ENCODE results near the gene WBP2. TPM values are rescaled to one million over a fixed set of nuclear protein-coding genes. Genes with fewer than 3 reads are reported as not detected.
A peak's percentile ranks its signal among the peaks of the same experiment; 100 is the strongest.
"Not testable (repeated sequence)": the region's sequence is repeated elsewhere in the genome, so short reads cannot be mapped to it uniquely, and the experiment has no call there.

WBP2 gene
- total RNA-seq, 4 donors from 2014 or later = 129 to 259 (median 148) TPM

- intact Hi-C loops (cut with DNase I; ENCODE audit: low total_unique reads) (no loop called here), in situ Hi-C loops (cut with MboI; ENCODE audit: low sequenced_read_pairs in 4 of 4) (loop anchor here in 1 of 4 donors (25.0 kb wide), 1 partner anchor 112 kb away; the partner anchor contains the start of gene GALK1)
- H3K9me3 ChIP-seq = no peaks in the 10 kb centered on the region
- no peaks in the 10 kb centered on the region for H3K36me3 ChIP-seq
- no peaks in the 10 kb centered on the region for H3K27me3 ChIP-seq
- peaks cover 44 to 49% of the 10 kb centered on the region in 2 donors for H3K4me1 ChIP-seq
- no peak overlapping the region for H3K4me3 ChIP-seq
- peak overlapping the region; percentile 79 to 92 (median 86) for H3K27ac ChIP-seq
- DNase-seq (no peak), ATAC-seq (no peak)
- TF ChIP-seq POLR2A (IDR thresholded peaks at IDR 0.05) (no peak), CTCF (IDR thresholded peaks at IDR 0.05 in 4 of 5, conservative IDR thresholded peaks at IDR 0.05 in 1 of 5) (no peak)
Observed at GRCh38 chr17:75874323-75875181, 19.4 kb upstream of the WBP2 start.

GRCh38 chr17:75873587-75874322 lies 18.6 kb upstream of the WBP2 start:
- no peaks in the 10 kb centered on the region for H3K27me3 ChIP-seq
- H3K4me3 ChIP-seq = no peak overlapping the region
- TF ChIP-seq CTCF (IDR thresholded peaks at IDR 0.05 in 4 of 5, conservative IDR thresholded peaks at IDR 0.05 in 1 of 5) (no peak), POLR2A (IDR thresholded peaks at IDR 0.05) (no peak)
- no peaks in the 10 kb centered on the region for H3K36me3 ChIP-seq
- no peaks in the 10 kb centered on the region for H3K9me3 ChIP-seq
- in situ Hi-C loops (cut with MboI; ENCODE audit: low sequenced_read_pairs in 4 of 4) = no loop called here
- intact Hi-C loops (cut with DNase I; ENCODE audit: low total_unique reads) = no loop called here
- DNase-seq = peak in 1 of 2 donors; percentile 44
- ATAC-seq = no peak
- peak overlapping the region; percentile 79 to 92 (median 86) for H3K27ac ChIP-seq
- H3K4me1 ChIP-seq = peaks cover 50% of the 10 kb centered on the region in 2 donors

- in situ Hi-C loops (cut with MboI; ENCODE audit: low sequenced_read_pairs in 4 of 4) (no loop called here), intact Hi-C loops (cut with DNase I; ENCODE audit: low total_unique reads) (no loop called here)
- Histone ChIP-seq H3K9me3 (no peaks in the 10 kb centered on the region), H3K27ac (peak overlapping the region; percentile 79 to 92 (median 86)), H3K4me1 (peaks cover 50% of the 10 kb centered on the region in 2 donors), H3K4me3 (no peak overlapping the region), H3K27me3 (no peaks in the 10 kb centered on the region), H3K36me3 (no peaks in the 10 kb centered on the region)
- peak; percentile 70 to 72 for ATAC-seq
- DNase-seq = peak; percentile 67 to 85
- TF ChIP-seq POLR2A (IDR thresholded peaks at IDR 0.05) (peak in 1 of 2 donors; percentile 34), CTCF (IDR thresholded peaks at IDR 0.05 in 4 of 5, conservative IDR thresholded peaks at IDR 0.05 in 1 of 5) (no peak)
Observed at GRCh38 chr17:75872434-75873351, 17.6 kb upstream of the WBP2 start.

- H3K9me3 ChIP-seq; H3K36me3 ChIP-seq; in situ Hi-C loops (cut with MboI; ENCODE audit: low sequenced_read_pairs in 4 of 4); DNase-seq; intact Hi-C loops (cut with DNase I; ENCODE audit: low total_unique reads); H3K27me3 ChIP-seq; ATAC-seq: not testable (repeated sequence)
- H3K27ac ChIP-seq = peak overlapping the region; percentile 68 to 77 (median 72)
- H3K4me1 ChIP-seq = peaks cover 32 to 35% of the 10 kb centered on the region in 2 donors
- H3K4me3 ChIP-seq = peak overlapping the region in 1 of 4 donors; percentile 14
Observed at GRCh38 chr17:75870228-75870627, 15.1 kb upstream of the WBP2 start.
